Panc1 (cell line): ENCODE measurements around the gene C1QC. TPM values are rescaled to one million over a fixed set of nuclear protein-coding genes. Genes with fewer than 3 reads are reported as not detected.

Experiments
- ATAC-seq: fragments of 200-7000 bp; cut with Tn5 transposase; 2 replicates; pipeline ENCODE4 v1.9.1; 2020; ENCODE audit warnings: mild to moderate bottlenecking, moderate library complexity
- BruUV-seq: library from RNA; stranded (reverse); fragments of 400-500 nt; replicated peaks from 2 replicates; lab custom pipeline; 2021; lab: Mats Ljungman, UMichigan
- CTCF ChIA-PET: fragments of 300-600 bp; sonication (Branson Sonifier 250); formaldehyde crosslinking; loops from one replicate; lab custom pipeline; 2022; ENCODE audit warnings: antibody characterized with exemption; lab: Charles Lee
- POLR2A ChIA-PET: fragments of 300-600 bp; sonication (Branson Sonifier 250); formaldehyde crosslinking; loops from one replicate; lab custom pipeline; 2022; ENCODE audit warnings: antibody characterized with exemption; lab: Charles Lee
- DNase-seq: peaks from one replicate; pipeline ENCODE4 v3.0.0-alpha.2; 2010; ENCODE audit warnings: low read depth, low spot score
- H3K27ac ChIP-seq: 2 replicates; pipeline ENCODE4 v1.5.1; 2011; ENCODE audit warnings: mild to moderate bottlenecking, low read length, inconsistent platforms
- H3K27me3 ChIP-seq: fragments of 200-500 bp; sonication (Bioruptor generic); 2 replicates; pipeline ENCODE4 v1.6.0; 2014; ENCODE audit warnings: low read length, inconsistent platforms; ENCODE audit not compliant: control insufficient read depth, insufficient read depth
- H3K36me3 ChIP-seq: fragments of 200-500 bp; sonication (Bioruptor generic); 2 replicates; pipeline ENCODE4 v1.5.1; 2014; ENCODE audit warnings: inconsistent platforms, mild to moderate bottlenecking, low read length, moderate library complexity; ENCODE audit not compliant: control insufficient read depth, insufficient read depth
- H3K4me1 ChIP-seq: 2 replicates; pipeline ENCODE4 v1.5.1; 2011; ENCODE audit warnings: inconsistent platforms, mild to moderate bottlenecking, low read length, moderate library complexity; ENCODE audit not compliant: control insufficient read depth, insufficient read depth
- H3K4me3 ChIP-seq, 2 experiments: 2 replicates each; pipeline ENCODE4 v1.5.1; 2011 to 2012; ENCODE audit warnings: low read depth in 2 of 2, low read length in 2 of 2, mild to moderate bottlenecking in 2 of 2, inconsistent platforms in 1 of 2, moderate library complexity in 1 of 2
- H3K9me3 ChIP-seq: fragments of 200-500 bp; sonication (Bioruptor generic); 2 replicates; pipeline ENCODE4 v1.5.1; 2014; ENCODE audit warnings: low read depth, mild to moderate bottlenecking, inconsistent platforms, low read length, moderate library complexity; ENCODE audit not compliant: control insufficient read depth, insufficient read depth
- CTCF ChIP-seq: fragments of 450-650 bp; IDR thresholded peaks from 2 replicates; pipeline ENCODE4 v1.5.1; 2017; ENCODE audit warnings: mild to moderate bottlenecking
- POLR2AphosphoS5 ChIP-seq: IDR thresholded peaks from 2 replicates; pipeline ENCODE4 v1.6.1; 2012; ENCODE audit warnings: mild to moderate bottlenecking, low read depth, low read length, moderate library complexity
- SIN3A ChIP-seq: IDR thresholded peaks from 2 replicates; pipeline ENCODE4 v1.6.1; 2012; ENCODE audit warnings: low read depth, mild to moderate bottlenecking, low read length, moderate library complexity, borderline replicate concordance; ENCODE audit not compliant: insufficient read depth
- TCF7L2 ChIP-seq: IDR thresholded peaks from 2 replicates; pipeline ENCODE4 v1.6.1; 2011; ENCODE audit warnings: mild to moderate bottlenecking, low read depth, low read length, inconsistent platforms
- in situ Hi-C: cut with HindIII; loops from 2 replicates; pipeline ENCODE4 v1.10.0; 2016; ENCODE audit warnings: low sequenced_read_pairs, low pct_unique_long_range_greater_than_20kb
- intact Hi-C: fragments of 100-400 bp; cut with micrococcal nuclease; formaldehyde crosslinking; loops from one replicate; pipeline ENCODE4 v1.10.0; 2022; ENCODE audit not compliant: unreplicated experiment
- total RNA-seq: library from RNA; stranded (reverse); gene quantifications from one replicate; pipeline ENCODE4 v1.2.1, GENCODE V29; 2021; ENCODE audit not compliant: unreplicated experiment
- TF ChIP-seq, protein P1 (sequence below), 2 experiments: IDR thresholded peaks; 2 replicates each; pipeline ENCODE4 v1.6.1; 2011 to 2012; ENCODE audit warnings: low read depth in 2 of 2, control low read depth in 1 of 2, low read length in 1 of 2, mild to moderate bottlenecking in 1 of 2, moderate library complexity in 1 of 2; ENCODE audit not compliant: insufficient read depth in 1 of 2

The C1QC gene
- total RNA-seq, 1 experiment from 2014 or later: 0.64 TPM

DNA sequence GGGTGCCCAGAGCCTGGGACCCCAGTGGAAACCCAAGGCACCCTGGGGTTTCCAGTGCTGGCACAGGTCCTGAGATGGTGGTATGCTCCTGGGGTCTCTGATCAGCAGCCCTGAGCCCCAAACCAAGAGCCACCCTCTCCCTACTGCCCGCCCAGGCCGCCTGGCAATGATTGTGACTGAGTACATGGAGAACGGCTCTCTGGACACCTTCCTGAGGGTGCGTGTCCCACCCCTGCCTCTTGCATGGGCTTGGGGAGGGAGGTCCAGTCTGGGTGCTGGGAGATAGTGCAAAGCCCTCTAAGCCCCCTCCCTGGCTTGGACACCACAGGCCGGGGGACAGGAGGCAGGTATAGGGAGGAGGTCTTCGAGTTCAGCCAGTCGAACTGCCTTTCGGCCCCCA is 45.4 kb upstream of the C1QC start:
- no peaks in the 10 kb centered on the region; the same call in 1 of the 2 replicates for H3K27me3 ChIP-seq
- intact Hi-C loops: no loop called here
- no peak overlapping the region for H3K27ac ChIP-seq
- BruUV-seq: no TSS peak
- no peak for DNase-seq
- ChIA-PET CTCF (no interaction called here), POLR2A (no interaction called here)
- in situ Hi-C loops: no loop called here
- no peaks in the 10 kb centered on the region for H3K9me3 ChIP-seq
- H3K36me3 ChIP-seq: no peaks in the 10 kb centered on the region
- no peak for ATAC-seq
- no peak overlapping the region for H3K4me3 ChIP-seq
- no peaks in the 10 kb centered on the region for H3K4me1 ChIP-seq
- no peak for TF ChIP-seq CTCF
- no peak for TF ChIP-seq POLR2AphosphoS5
- TF ChIP-seq, protein P1, sequence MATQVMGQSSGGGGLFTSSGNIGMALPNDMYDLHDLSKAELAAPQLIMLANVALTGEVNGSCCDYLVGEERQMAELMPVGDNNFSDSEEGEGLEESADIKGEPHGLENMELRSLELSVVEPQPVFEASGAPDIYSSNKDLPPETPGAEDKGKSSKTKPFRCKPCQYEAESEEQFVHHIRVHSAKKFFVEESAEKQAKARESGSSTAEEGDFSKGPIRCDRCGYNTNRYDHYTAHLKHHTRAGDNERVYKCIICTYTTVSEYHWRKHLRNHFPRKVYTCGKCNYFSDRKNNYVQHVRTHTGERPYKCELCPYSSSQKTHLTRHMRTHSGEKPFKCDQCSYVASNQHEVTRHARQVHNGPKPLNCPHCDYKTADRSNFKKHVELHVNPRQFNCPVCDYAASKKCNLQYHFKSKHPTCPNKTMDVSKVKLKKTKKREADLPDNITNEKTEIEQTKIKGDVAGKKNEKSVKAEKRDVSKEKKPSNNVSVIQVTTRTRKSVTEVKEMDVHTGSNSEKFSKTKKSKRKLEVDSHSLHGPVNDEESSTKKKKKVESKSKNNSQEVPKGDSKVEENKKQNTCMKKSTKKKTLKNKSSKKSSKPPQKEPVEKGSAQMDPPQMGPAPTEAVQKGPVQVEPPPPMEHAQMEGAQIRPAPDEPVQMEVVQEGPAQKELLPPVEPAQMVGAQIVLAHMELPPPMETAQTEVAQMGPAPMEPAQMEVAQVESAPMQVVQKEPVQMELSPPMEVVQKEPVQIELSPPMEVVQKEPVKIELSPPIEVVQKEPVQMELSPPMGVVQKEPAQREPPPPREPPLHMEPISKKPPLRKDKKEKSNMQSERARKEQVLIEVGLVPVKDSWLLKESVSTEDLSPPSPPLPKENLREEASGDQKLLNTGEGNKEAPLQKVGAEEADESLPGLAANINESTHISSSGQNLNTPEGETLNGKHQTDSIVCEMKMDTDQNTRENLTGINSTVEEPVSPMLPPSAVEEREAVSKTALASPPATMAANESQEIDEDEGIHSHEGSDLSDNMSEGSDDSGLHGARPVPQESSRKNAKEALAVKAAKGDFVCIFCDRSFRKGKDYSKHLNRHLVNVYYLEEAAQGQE (IDR thresholded peaks at IDR 0.05; ENCODE audit: insufficient read depth in 1 of 2, low read depth in 2 of 2, low read length in 1 of 2): no peak
- TF ChIP-seq SIN3A: no peak
- TF ChIP-seq TCF7L2: no peak

- no peak overlapping the region for H3K27ac ChIP-seq
- TF ChIP-seq, protein P1 (IDR thresholded peaks at IDR 0.05; ENCODE audit: insufficient read depth in 1 of 2, low read depth in 2 of 2, low read length in 1 of 2): no peak
- TF ChIP-seq TCF7L2: no peak
- TF ChIP-seq SIN3A: no peak
- no peak for TF ChIP-seq CTCF
- TF ChIP-seq POLR2AphosphoS5: no peak
- ChIA-PET CTCF (no interaction called here), POLR2A (no interaction called here)
- H3K4me3 ChIP-seq: no peak overlapping the region
- intact Hi-C loops: no loop called here
- H3K4me1 ChIP-seq: no peaks in the 10 kb centered on the region
- in situ Hi-C loops: no loop called here
- BruUV-seq: no TSS peak
- no peaks in the 10 kb centered on the region; the same call in none of the 2 replicates for H3K27me3 ChIP-seq
- DNase-seq (no peak), ATAC-seq (no peak)
- H3K36me3 ChIP-seq: no peaks in the 10 kb centered on the region
- no peaks in the 10 kb centered on the region for H3K9me3 ChIP-seq
These were observed 44.7 kb upstream of the C1QC start for GRCh38 chr1:22598736-22599135.
